OCI-LY1 (cell line): ENCODE data around the gene PIEZO1.

ENCODE experiments used
- H2AFZ ChIP-seq: fragments of 200-600 bp; sonication (generic), shearing (Covaris generic); 2 replicates; pipeline ENCODE4 v1.6.0; 2014; ENCODE audit warnings: antibody characterized with exemption, mild to moderate bottlenecking, low read length
- H3F3A ChIP-seq: fragments of 200-600 bp; sonication (generic), shearing (Covaris generic); 2 replicates; pipeline ENCODE4 v1.6.0; 2014; ENCODE audit warnings: mild to moderate bottlenecking, antibody characterized with exemption, low read length, moderate library complexity; ENCODE audit not compliant: insufficient read depth
- H3K27ac ChIP-seq: fragments of 200-600 bp; sonication (generic); 2 replicates; pipeline ENCODE4 v1.5.1; 2014; ENCODE audit warnings: low read length, mixed run types, mild to moderate bottlenecking, low read depth; ENCODE audit not compliant: poor library complexity, severe bottlenecking
- H3K27me3 ChIP-seq: fragments of 200-600 bp; sonication (generic); 2 replicates; pipeline ENCODE4 v1.6.0; 2014; ENCODE audit warnings: antibody characterized with exemption, mild to moderate bottlenecking, low read length, moderate library complexity; ENCODE audit not compliant: insufficient read depth
- H3K36me3 ChIP-seq: fragments of 200-600 bp; sonication (generic); 2 replicates; pipeline ENCODE4 v1.6.1; 2014; ENCODE audit warnings: mild to moderate bottlenecking, antibody characterized with exemption, low read length, moderate library complexity, mixed read lengths; ENCODE audit not compliant: insufficient read depth
- H3K4me1 ChIP-seq: fragments of 200-600 bp; sonication (generic); 2 replicates; pipeline ENCODE4 v1.5.1; 2014; ENCODE audit warnings: mild to moderate bottlenecking, low read length, moderate library complexity; ENCODE audit not compliant: insufficient read depth, severe bottlenecking
- H3K4me2 ChIP-seq: fragments of 200-600 bp; sonication (generic), shearing (Covaris generic); 2 replicates; pipeline ENCODE4 v1.6.1; 2014; ENCODE audit warnings: low read length
- H3K4me3 ChIP-seq: fragments of 200-600 bp; sonication (generic); 2 replicates; pipeline ENCODE4 v1.5.1; 2014; ENCODE audit warnings: low read length, low read depth, mild to moderate bottlenecking, mixed read lengths; ENCODE audit not compliant: poor library complexity, severe bottlenecking
- H3K79me2 ChIP-seq: fragments of 200-600 bp; shearing (Covaris generic); 2 replicates; pipeline ENCODE4 v1.6.1; 2016; ENCODE audit warnings: mixed run types, low read length, mixed read lengths; ENCODE audit not compliant: insufficient read depth
- H3K9ac ChIP-seq: fragments of 200-600 bp; sonication (generic), shearing (Covaris generic); 2 replicates; pipeline ENCODE4 v1.6.1; 2014; ENCODE audit warnings: mild to moderate bottlenecking, low read length, mixed read lengths
- H3K9me2 ChIP-seq: fragments of 200-600 bp; sonication (generic), shearing (Covaris generic); 2 replicates; pipeline ENCODE4 v1.6.1; 2014; ENCODE audit warnings: low read depth, mild to moderate bottlenecking, low read length, mixed read lengths
- H3K9me3 ChIP-seq: fragments of 200-600 bp; shearing (Covaris generic); 2 replicates; pipeline ENCODE4 v1.6.1; 2014; ENCODE audit warnings: low read length, mixed read lengths
- H4K20me1 ChIP-seq: fragments of 200-600 bp; sonication (generic), shearing (Covaris generic); 2 replicates; pipeline ENCODE4 v1.6.0; 2016; ENCODE audit warnings: mild to moderate bottlenecking, low read length; ENCODE audit not compliant: insufficient read depth
- EZH2 ChIP-seq: fragments of 200-600 bp; sonication (generic), shearing (Covaris generic); IDR thresholded peaks from 2 replicates; pipeline ENCODE4 v1.8.0; 2017; ENCODE audit warnings: borderline replicate concordance, mixed run types, mild to moderate bottlenecking, antibody characterized with exemption, low read length, moderate library complexity, mixed read lengths
- TF ChIP-seq, protein P1 (sequence below): fragments of 200-600 bp; sonication (generic), shearing (Covaris generic); IDR thresholded peaks from 2 replicates; pipeline ENCODE4 v1.5.1; 2017; ENCODE audit warnings: mild to moderate bottlenecking, antibody characterized with exemption, low read length, moderate library complexity, mixed read lengths

Gene PIEZO1

DNA sequence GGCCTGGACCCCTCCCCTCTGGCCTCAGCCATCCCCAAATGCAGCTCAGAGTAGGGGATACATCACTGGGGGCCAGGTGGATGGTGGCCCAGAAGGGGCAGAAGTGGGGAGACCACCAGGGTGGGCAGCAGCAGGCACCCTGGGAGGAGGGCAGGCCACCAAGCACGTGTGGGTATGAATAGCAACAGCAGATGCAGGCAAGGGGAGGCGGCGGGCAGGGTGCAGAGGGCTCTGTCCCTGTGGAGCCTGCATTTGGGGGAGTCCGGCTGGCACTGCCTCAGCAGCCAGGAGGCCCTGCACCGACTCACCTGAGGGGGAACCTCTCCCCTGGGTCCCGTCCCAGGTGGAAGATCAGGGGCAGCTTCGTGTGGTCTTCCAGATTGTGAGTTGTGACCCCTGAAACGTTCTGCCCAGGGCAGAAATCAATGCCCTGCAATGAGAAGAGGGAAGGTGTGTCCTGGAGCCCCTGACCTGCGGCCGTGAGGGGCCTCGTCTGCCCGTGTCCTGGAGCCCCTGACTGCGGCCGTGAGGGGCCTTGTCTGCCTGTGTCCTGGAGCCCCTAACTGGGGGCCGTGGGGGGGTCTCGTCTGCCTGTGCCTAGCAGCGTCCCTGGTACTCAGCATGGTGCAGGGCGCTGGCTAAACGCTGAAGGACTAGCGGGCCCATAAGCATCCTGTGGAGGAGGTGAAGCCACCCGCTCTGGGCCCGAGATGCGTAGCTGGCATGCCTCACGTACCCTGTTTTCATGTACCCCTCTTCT is 37.4 kb upstream of the PIEZO1 start:
- peaks cover 5% of the 10 kb centered on the region; the same call in 1 of the 2 replicates for H3K27me3 ChIP-seq
- no peaks in the 10 kb centered on the region for H3K36me3 ChIP-seq
- no peak for TF ChIP-seq EZH2
- TF ChIP-seq, protein P1, sequence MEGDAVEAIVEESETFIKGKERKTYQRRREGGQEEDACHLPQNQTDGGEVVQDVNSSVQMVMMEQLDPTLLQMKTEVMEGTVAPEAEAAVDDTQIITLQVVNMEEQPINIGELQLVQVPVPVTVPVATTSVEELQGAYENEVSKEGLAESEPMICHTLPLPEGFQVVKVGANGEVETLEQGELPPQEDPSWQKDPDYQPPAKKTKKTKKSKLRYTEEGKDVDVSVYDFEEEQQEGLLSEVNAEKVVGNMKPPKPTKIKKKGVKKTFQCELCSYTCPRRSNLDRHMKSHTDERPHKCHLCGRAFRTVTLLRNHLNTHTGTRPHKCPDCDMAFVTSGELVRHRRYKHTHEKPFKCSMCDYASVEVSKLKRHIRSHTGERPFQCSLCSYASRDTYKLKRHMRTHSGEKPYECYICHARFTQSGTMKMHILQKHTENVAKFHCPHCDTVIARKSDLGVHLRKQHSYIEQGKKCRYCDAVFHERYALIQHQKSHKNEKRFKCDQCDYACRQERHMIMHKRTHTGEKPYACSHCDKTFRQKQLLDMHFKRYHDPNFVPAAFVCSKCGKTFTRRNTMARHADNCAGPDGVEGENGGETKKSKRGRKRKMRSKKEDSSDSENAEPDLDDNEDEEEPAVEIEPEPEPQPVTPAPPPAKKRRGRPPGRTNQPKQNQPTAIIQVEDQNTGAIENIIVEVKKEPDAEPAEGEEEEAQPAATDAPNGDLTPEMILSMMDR: no peak

GRCh38 chr16:88821168-88821850 is 36.3 kb upstream of the PIEZO1 start:
- Histone ChIP-seq H3K36me3 (no peaks in the 10 kb centered on the region), H2AFZ (no peak overlapping the region), H3K9me2 (no peaks in the 10 kb centered on the region), H3K27me3 (peaks cover 7% of the 10 kb centered on the region; the same call in 1 of the 2 replicates), H3K4me3 (no peak overlapping the region), H3K9me3 (no peaks in the 10 kb centered on the region), H3K79me2 (no peaks in the 10 kb centered on the region), H3F3A (no peaks in the 10 kb centered on the region), H3K9ac (no peak overlapping the region), H4K20me1 (no peaks in the 10 kb centered on the region), H3K4me2 (no peak overlapping the region), H3K27ac (no peak overlapping the region), H3K4me1 (no peaks in the 10 kb centered on the region)
- TF ChIP-seq, protein P1: peak; percentile 28; the same call in 1 of the 2 replicates
- no peak for TF ChIP-seq EZH2

More for the DNA sequence above, 37.4 kb upstream of the PIEZO1 start:
- no peak overlapping the region for H3K4me2 ChIP-seq
- no peak overlapping the region for H3K27ac ChIP-seq
- no peak overlapping the region for H3K4me3 ChIP-seq
- no peak overlapping the region for H2AFZ ChIP-seq
- no peaks in the 10 kb centered on the region for H3K9me2 ChIP-seq
- H3K9me3 ChIP-seq: no peaks in the 10 kb centered on the region
- no peak overlapping the region for H3K9ac ChIP-seq
- no peaks in the 10 kb centered on the region for H3K79me2 ChIP-seq
- no peaks in the 10 kb centered on the region for H3F3A ChIP-seq
- H4K20me1 ChIP-seq: no peaks in the 10 kb centered on the region
- H3K4me1 ChIP-seq: no peaks in the 10 kb centered on the region

- Histone ChIP-seq H3K27me3 (peaks cover 7% of the 10 kb centered on the region; the same call in 1 of the 2 replicates), H3K4me2 (no peak overlapping the region), H3K27ac (no peak overlapping the region), H3K36me3 (no peaks in the 10 kb centered on the region), H3F3A (no peaks in the 10 kb centered on the region), H3K9me3 (no peaks in the 10 kb centered on the region), H3K4me1 (no peaks in the 10 kb centered on the region), H2AFZ (no peak overlapping the region), H3K79me2 (no peaks in the 10 kb centered on the region), H3K9me2 (no peaks in the 10 kb centered on the region), H3K9ac (no peak overlapping the region), H3K4me3 (no peak overlapping the region), H4K20me1 (no peaks in the 10 kb centered on the region)
- TF ChIP-seq, protein P1: no peak
- TF ChIP-seq EZH2: no peak
These were observed 35.5 kb upstream of the PIEZO1 start for GRCh38 chr16:88820385-88821025.
